Bronchial epithelial cell (primary cell): ENCODE measurements around the gene PRKCE. TPM values are rescaled to one million over a fixed set of nuclear protein-coding genes. Genes with fewer than 3 reads are reported as not detected.

Source experiments
- DNase-seq: peaks from one replicate; pipeline ENCODE4 v3.0.0-alpha.2; 2010; ENCODE audit warnings: low read depth
- FAIRE-seq: peaks from 2 replicates; lab custom pipeline; 2011; peaks lifted over from hg19 to GRCh38; lab: Jason Lieb, UNC
- H3K27me3 ChIP-seq: 2 replicates; pipeline ENCODE4 v1.5.1; 2011; ENCODE audit warnings: low read length; ENCODE audit not compliant: control insufficient read depth, insufficient read depth
- H3K36me3 ChIP-seq: 2 replicates; pipeline ENCODE4 v1.5.1; 2011; ENCODE audit warnings: low read length; ENCODE audit not compliant: control insufficient read depth, insufficient read depth
- H3K4me3 ChIP-seq: 2 replicates; pipeline ENCODE4 v1.5.1; 2011; ENCODE audit warnings: mild to moderate bottlenecking, low read depth, low read length, control low read depth
- total RNA-seq: library from RNA; depleted of rRNA; stranded (reverse); fragments of >200 nt; gene quantifications from 2 replicates; pipeline ENCODE4 v1.2.1, GENCODE V29; 2014
- TF ChIP-seq, protein P1 (sequence below): IDR thresholded peaks from 2 replicates; pipeline ENCODE4 v1.5.1; 2011; ENCODE audit warnings: mild to moderate bottlenecking, moderate library complexity, low read length, control low read depth, inconsistent platforms; ENCODE audit not compliant: insufficient read depth, severe bottlenecking

The PRKCE gene
- total RNA-seq, 1 donor from 2014 or later, result 6.3 TPM

DNA sequence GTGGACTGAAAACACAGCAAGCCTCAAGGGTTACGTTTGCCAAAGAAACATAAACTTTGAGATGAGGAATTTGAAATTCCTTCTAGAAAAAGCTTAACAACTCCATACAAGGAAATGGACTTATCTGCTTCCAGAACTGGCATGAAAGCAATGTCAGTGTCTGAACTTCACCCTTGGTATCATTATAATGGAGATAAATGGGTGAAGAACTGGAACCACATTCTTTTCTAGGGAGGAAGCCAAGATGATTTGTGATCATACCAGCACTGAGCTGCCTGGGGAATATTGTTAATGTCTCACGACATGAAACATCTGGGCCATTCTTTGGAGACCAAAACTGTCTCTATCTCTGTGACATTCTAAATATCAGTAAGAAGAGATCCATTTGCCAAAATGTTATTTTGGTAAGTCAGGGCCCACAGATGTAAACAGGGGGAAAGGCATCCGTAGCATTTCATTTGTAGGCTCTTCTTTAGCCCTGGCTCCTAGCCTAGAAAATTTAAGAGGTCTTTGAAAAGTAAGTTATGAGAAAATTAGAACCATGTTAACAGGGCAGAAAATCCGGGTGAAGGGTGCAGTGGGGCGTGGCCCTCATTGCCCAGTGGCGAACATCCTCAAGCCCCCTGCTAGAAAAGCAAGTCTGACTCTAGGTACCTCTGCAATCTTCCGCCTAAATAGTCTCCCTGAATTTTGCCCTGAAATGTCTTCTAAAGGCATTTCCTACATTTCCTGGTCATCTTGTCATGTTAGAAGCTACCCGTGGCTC is 350.4 kb downstream of the PRKCE start:
- no peak for DNase-seq
- FAIRE-seq, result no peak
- H3K4me3 ChIP-seq, result no peak overlapping the region
- no peaks in the 10 kb centered on the region for H3K36me3 ChIP-seq
- no peaks in the 10 kb centered on the region for H3K27me3 ChIP-seq
- TF ChIP-seq, protein P1, sequence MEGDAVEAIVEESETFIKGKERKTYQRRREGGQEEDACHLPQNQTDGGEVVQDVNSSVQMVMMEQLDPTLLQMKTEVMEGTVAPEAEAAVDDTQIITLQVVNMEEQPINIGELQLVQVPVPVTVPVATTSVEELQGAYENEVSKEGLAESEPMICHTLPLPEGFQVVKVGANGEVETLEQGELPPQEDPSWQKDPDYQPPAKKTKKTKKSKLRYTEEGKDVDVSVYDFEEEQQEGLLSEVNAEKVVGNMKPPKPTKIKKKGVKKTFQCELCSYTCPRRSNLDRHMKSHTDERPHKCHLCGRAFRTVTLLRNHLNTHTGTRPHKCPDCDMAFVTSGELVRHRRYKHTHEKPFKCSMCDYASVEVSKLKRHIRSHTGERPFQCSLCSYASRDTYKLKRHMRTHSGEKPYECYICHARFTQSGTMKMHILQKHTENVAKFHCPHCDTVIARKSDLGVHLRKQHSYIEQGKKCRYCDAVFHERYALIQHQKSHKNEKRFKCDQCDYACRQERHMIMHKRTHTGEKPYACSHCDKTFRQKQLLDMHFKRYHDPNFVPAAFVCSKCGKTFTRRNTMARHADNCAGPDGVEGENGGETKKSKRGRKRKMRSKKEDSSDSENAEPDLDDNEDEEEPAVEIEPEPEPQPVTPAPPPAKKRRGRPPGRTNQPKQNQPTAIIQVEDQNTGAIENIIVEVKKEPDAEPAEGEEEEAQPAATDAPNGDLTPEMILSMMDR, result no peak

DNA sequence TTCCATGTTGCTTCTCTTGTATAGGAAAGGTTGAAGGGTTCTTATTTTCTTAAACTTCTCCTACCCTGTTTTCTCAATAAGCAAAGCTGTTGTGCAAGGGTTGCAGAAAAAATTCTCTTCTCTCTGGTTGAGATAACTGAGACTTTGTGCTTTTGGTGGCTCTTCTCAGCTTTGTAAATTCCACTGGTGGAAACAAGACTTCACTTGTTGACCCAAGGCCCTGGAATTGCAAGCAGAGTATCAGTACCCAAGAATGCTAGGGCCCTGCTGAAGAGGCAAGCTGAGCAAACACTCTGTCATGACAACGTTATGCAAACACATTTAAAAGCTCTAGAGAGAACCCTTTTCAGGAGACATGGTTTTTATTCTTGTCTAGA is 351.0 kb downstream of the PRKCE start:
- DNase-seq, result peak; percentile 65
- Histone ChIP-seq H3K4me3 (no peak overlapping the region), H3K27me3 (no peaks in the 10 kb centered on the region), H3K36me3 (no peaks in the 10 kb centered on the region)
- TF ChIP-seq, protein P1, result no peak
- FAIRE-seq, result no peak

DNA sequence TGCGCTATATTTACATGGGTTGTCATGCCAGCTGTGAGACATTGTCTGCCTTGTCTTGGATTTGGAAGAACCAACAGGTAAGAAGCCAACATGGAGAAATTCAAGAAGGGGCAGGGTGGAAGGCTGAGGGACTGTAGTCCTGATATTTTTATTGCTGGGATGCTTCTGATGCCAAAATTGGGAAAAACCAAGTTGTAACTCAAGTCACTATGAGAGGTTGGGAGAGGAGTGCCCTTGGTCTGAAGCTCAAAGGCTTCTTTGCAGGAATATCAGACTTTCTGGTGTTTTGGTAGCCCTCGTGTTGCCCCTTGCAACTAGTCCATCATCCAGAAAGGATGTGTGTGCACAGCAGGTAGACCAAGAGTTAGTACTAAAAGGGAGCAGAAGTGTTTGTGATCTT is 351.5 kb downstream of the PRKCE start:
- no peak for DNase-seq
- TF ChIP-seq, protein P1, result no peak
- FAIRE-seq, result no peak
- Histone ChIP-seq H3K4me3 (no peak overlapping the region), H3K36me3 (no peaks in the 10 kb centered on the region), H3K27me3 (no peaks in the 10 kb centered on the region)

DNA sequence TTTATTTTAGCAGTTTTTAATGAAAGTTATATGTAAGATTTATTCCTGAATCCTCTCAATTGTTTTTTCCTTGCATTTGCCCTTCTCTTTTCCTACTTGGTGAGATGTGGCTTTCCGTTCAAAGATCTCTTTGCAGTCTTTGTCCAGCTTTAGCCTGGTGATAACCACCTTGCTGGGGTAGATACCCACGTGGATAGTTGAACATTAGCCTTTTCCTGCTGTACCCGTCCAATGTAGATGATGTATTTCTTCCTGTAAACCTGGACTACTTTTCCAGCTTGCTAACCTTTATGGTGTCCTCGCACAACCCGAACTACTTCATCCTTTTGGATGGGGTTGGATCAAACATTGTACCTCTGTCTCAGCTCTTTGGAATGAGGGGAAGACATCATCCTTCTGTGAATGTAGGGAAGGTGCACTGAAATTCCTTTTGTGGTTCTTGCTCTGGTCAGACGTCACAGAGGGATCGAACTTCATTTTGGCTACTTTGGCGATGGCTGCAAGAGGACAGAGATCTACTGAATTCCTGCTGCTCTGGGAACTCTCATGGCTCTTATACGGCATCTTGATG is 352.5 kb downstream of the PRKCE start:
- peak; percentile 31 for DNase-seq
- FAIRE-seq, result no peak
- TF ChIP-seq, protein P1, result no peak
- Histone ChIP-seq H3K27me3 (no peaks in the 10 kb centered on the region), H3K36me3 (no peaks in the 10 kb centered on the region), H3K4me3 (no peak overlapping the region)

DNA sequence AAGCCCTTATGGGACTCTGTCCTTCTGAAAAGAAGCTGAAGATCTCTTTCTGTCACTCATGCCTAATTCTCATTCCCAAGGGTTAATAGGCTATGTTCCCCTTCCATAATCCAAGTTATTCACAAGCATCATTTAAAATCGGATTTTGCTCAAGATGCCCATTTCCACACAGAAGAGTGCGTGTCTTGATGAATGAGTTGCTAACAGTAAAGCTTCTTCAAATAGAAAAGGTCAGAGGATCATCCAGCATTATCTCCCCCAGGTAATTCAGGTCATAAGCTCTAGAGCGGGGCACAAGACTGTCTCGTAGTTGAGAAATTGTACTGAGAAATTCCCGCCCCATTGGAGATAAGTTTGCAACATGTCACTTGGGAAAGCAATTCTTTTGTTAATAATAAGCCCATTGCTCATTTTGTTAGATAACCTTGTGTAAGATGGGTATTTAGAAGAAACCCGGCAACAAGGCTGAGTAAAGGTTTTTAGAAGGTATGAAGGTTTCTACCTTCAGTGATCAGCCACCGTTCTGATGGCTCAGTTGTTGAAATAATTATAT is 355.1 kb downstream of the PRKCE start:
- no peak overlapping the region for H3K4me3 ChIP-seq
- FAIRE-seq, result no peak
- TF ChIP-seq, protein P1, result no peak

More for the DNA sequence above, 355.1 kb downstream of the PRKCE start:
- H3K27me3 ChIP-seq, result no peaks in the 10 kb centered on the region
- no peak for DNase-seq
- H3K36me3 ChIP-seq, result no peaks in the 10 kb centered on the region
